ENCODE data around the gene PCDHB12.
"Not testable (repeated sequence)": the region's sequence is repeated elsewhere in the genome, so short reads cannot be mapped to it uniquely, and the experiment has no call there.

Gene PCDHB12

DNA sequence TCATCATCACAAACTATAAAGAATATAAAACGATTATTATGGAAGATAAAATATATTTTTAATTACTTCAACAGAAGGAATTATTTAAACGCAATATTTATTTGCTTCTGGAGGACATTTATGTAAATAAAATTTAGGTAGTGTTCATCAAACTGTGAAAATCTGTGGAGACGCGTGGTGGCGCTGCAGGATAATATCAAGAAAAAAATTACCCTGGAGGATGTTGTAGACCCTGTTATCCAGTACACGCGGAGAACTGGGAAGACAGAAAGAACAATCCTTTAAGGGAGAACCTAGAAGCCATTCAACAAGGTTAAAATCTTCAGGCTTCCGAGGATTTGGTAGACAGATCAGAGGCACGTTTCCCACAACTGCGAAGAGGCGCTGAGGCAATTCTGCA is at the start of gene PCDHB12:
Gene PCDHB12, plus strand, starts transcription at position 242 of the 400 bp plus-strand sequence. CDS start 189 bp downstream, outside the sequence.
- DNase-seq, result no peak

DNA sequence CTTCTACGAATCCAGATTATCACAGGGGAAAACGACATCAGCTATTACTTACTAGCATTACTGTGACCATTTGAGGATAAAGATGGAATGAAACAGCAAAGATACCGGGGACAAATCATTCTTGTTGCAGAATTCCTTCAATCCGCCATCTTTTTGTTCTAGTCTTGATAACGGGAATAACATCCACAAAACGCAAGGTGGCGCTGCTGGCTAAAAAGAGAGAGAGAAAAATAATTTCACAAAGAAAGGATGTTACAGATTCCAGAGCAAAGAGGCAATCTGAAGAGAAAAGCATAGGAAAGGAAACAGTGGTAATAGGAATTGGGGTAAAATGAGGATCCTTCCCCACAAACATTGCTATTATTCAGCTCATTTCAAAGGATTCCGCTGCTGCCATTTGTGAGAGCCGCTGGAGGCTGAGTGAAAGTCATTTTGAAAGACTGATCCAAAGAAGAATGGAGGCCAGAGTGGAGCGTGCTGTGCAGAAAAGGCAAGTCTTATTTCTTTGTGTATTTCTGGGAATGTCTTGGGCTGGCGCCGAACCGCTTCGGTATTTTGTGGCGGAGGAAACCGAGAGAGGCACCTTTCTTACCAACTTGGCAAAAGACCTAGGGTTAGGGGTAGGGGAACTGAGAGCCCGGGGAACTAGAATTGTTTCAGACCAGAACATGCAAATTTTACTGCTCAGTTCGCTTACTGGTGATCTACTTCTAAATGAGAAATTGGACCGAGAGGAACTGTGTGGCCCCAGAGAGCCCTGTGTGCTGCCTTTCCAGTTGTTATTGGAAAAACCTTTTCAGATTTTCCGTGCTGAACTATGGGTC is 35.9 kb upstream of the PCDHB12 start, which contains the start of gene PCDHB7:
Gene PCDHB7, plus strand, starts transcription at position 264 of the 824 bp plus-strand sequence. Its CDS starts 192 bp downstream, at position 456.
- peak; percentile 13 for DNase-seq

DNA sequence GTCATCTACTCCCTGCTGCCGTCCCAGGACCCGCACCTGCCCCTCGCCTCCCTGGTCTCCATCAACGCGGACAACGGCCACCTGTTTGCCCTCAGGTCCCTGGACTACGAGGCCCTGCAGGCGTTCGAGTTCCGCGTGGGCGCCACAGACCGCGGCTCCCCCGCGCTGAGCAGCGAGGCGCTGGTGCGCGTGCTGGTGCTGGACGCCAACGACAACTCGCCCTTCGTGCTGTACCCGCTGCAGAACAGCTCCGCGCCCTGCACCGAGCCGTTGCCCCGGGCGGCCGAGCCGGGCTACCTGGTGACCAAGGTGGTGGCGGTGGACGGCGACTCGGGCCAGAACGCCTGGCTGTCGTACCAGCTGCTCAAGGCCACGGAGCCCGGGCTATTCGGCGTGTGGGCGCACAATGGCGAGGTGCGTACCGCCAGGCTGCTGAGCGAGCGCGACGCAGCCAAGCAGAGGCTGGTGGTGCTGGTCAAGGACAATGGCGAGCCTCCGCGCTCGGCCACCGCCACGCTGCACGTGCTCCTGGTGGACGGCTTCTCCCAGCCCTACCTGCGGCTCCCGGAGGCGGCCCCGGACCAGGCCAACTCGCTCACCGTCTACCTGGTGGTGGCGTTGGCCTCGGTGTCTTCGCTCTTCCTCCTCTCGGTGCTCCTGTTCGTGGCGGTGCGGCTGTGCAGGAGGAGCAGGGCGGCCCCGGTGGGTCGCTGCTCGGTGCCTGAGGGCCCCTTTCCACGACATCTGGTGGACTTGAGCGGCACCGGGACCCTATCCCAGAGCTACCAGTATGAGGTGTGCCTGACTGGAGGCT is 34.0 kb upstream of the PCDHB12 start:
- not testable (repeated sequence) for DNase-seq

DNA sequence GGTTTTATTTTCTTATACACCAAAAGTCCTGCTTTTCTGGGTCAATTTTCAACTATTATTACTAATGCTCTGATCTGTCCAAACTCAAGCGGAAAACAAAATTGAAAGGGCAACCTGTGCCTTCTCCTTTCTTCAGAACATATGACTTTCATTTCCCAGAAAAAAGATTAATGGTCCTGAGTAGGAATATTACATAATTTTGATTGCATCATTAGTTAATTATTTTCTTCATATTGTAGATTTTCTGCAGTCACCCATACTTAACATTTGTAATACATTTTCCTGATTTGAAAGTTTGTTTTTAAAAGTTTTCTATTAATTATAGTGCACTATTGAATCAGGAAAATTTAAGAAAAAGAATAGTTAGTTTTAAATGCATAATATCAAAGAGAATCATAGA is 32.6 kb upstream of the PCDHB12 start:
- no peak for DNase-seq

DNA sequence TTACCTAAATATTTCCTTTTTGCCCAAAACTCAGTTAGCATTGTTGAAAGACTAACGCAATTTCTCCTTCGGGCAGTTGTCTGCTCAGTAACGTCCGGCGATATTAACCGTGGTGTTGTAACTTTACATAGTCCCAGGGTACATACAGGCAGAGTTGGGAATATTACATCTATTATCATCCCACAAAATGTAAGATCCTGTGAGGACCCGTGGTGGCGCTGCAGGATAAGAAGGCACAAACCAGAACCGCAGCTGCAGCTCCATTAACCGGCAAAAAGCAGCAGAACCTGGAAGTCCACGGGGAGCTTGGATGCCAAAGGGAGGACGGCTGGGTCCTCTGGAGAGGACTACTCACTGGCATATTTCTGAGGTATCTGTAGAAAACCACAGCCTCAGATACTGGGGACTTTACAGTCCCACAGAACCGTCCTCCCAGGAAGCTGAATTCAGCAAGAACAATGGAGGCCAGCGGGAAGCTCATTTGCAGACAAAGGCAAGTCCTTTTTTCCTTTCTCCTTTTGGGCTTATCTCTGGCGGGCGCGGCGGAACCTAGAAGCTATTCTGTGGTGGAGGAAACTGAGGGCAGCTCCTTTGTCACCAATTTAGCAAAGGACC is 30.8 kb upstream of the PCDHB12 start, which contains the start of gene PCDHB8:
Gene PCDHB8, plus strand, starts transcription at position 214 of the 615 bp plus-strand sequence. Its CDS starts 245 bp downstream, at position 459.
- DNase-seq, result not testable (repeated sequence)

DNA sequence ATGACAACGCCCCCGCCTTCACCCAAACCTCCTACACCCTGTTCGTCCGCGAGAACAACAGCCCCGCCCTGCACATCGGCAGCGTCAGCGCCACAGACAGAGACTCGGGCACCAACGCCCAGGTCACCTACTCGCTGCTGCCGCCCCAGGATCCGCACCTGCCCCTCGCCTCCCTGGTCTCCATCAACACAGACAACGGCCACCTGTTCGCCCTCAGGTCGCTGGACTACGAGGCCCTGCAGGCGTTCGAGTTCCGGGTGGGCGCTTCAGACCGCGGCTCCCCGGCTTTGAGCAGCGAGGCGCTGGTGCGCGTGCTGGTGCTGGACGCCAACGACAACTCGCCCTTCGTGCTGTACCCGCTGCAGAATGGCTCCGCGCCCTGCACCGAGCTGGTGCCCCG is 29.1 kb upstream of the PCDHB12 start:
- not testable (repeated sequence) for DNase-seq

DNA sequence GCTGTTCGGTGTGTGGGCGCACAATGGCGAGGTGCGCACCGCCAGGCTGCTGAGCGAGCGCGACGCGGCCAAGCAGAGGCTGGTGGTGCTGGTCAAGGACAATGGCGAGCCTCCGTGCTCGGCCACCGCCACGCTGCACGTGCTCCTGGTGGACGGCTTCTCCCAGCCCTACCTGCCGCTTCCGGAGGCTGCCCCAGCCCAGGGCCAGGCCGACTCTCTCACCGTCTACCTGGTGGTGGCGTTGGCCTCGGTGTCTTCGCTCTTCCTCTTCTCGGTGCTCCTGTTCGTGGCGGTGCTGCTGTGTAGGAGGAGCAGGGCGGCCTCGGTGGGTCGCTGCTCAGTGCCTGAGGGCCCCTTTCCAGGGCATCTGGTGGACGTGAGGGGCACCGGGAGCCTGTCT is 28.6 kb upstream of the PCDHB12 start:
- DNase-seq, result not testable (repeated sequence)

DNA sequence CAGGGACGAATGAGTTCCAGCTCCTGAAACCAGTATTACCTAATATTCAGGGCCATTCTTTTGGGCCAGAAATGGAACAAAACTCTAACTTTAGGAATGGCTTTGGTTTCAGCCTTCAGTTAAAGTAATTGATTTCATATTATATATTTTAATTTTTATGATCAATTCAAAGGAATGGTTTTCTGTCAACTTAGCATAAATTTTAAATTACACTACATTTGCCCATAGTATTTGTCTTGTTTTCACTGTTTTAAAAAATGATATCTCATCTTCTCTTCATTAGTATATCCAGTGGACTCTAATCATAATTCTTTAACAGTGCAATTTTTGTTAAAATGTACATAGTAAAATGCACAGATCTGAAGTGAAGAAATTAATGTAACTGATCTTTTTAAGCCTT is 28.2 kb upstream of the PCDHB12 start:
- DNase-seq, result no peak

DNA sequence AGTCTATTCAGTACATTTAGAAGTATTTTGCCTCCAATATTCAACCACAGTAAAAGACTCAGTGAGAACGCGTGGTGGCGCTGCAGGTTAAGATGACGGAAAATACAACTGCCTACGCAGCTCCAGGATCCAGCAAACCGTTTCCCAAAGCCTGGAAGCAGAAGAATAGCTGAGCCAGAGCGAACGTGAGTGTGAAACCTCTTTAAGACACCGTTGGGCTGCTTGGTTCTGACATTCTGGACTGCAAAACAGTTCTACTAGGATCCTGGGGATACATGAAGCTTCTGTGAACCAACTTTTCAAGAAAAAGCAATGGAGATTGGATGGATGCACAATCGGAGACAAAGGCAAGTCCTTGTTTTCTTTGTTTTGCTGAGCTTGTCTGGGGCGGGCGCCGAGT is 26.3 kb upstream of the PCDHB12 start, which contains the start of gene PCDHB16:
Gene PCDHB16, plus strand, starts transcription at position 140 of the 400 bp plus-strand sequence. Its CDS starts 173 bp downstream, at position 313.
- no peak for DNase-seq

DNA sequence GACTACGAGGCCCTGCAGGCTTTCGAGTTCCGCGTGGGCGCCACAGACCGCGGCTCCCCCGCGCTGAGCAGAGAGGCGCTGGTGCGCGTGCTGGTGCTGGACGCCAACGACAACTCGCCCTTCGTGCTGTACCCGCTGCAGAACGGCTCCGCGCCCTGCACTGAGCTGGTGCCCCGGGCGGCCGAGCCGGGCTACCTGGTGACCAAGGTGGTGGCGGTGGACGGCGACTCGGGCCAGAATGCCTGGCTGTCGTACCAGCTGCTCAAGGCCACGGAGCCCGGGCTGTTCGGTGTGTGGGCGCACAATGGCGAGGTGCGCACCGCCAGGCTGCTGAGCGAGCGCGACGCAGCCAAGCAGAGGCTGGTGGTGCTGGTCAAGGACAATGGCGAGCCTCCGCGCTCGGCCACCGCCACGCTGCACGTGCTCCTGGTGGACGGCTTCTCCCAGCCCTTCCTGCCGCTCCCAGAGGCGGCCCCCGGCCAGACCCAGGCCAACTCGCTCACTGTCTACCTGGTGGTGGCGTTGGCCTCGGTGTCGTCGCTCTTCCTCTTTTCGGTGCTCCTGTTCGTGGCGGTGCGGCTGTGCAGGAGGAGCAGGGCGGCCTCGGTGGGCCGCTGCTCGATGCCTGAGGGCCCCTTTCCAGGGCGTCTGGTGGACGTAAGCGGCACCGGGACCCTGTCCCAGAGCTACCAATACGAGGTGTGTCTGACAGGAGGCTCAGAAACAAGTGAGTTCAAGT is 24.2 kb upstream of the PCDHB12 start:
- not testable (repeated sequence) for DNase-seq

DNA sequence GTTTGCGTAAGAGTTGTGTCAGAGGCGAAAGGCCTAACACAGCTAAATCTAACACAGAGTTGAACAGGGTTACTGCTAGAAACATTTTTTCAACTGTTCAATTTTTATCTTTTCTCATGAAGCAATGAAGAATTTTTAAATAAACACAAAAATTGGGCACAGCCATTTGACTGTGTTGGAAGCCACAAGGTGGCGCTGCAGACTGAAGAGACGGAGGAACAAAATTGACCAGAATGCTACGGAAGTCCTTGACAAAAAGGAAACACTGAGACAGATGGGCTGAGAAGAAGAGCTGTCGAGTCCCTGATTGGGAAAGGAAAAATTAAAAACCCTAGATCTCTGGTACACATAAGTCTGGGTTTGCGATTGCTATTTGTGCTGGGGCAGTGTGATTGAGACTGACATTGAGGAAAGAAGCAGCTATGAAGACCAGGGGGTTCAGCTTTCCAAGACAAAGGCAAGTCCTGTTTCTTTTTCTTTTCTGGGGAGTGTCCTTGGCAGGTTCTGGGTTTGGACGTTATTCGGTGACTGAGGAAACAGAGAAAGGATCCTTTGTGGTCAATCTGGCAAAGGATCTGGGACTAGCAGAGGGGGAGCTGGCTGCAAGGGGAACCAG is 21.5 kb upstream of the PCDHB12 start, which contains the start of gene PCDHB9:
Gene PCDHB9, plus strand, starts transcription at position 265 of the 616 bp plus-strand sequence. Its CDS starts 158 bp downstream, at position 423.
- peak; percentile 19 for DNase-seq

DNA sequence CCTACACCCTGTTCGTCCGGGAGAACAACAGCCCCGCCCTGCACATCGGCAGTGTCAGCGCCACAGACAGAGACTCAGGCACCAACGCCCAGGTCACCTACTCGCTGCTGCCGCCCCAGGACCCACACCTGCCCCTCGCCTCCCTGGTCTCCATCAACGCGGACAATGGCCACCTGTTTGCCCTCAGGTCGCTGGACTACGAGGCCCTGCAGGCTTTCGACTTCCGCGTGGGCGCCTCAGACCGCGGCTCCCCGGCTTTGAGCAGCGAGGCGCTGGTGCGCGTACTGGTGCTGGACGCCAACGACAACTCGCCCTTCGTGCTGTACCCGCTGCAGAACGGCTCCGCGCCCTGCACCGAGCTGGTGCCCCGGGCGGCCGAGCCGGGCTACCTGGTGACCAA is 19.8 kb upstream of the PCDHB12 start:
- DNase-seq, result not testable (repeated sequence)

DNA sequence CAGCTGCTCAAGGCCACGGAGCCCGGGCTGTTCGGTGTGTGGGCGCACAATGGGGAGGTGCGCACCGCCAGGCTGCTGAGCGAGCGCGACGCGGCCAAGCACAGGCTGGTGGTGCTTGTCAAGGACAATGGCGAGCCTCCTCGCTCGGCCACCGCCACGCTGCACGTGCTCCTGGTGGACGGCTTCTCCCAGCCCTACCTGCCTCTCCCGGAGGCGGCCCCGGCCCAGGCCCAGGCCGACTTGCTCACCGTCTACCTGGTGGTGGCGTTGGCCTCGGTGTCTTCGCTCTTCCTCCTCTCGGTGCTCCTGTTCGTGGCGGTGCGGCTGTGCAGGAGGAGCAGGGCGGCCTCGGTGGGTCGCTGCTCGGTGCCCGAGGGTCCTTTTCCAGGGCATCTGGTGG is 19.4 kb upstream of the PCDHB12 start:
- not testable (repeated sequence) for DNase-seq

DNA sequence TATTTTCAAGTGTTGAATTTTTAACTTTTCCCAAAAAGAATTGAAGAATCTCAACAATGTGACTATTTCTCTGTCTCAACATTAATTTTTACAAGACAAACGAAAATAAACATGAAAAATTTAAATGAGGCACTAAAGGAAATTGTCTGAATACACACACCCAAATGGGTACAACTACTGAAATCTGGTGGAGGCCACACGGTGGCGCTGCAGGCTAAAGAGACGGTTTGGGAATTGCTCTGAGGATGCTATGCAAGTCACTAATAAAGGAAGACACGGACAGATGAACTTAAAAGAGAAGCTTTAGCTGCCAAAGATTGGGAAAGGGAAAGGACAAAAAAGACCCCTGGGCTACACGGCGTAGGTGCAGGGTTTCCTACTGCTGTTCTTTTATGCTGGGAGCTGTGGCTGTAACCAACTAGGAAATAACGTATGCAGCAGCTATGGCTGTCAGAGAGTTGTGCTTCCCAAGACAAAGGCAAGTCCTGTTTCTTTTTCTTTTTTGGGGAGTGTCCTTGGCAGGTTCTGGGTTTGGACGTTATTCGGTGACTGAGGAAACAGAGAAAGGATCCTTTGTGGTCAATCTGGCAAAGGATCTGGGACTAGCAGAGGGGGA is 16.3 kb upstream of the PCDHB12 start, which contains the start of gene PCDHB10:
Gene PCDHB10, plus strand, starts transcription at position 244 of the 616 bp plus-strand sequence. Its CDS starts 200 bp downstream, at position 444.
- no peak for DNase-seq

DNA sequence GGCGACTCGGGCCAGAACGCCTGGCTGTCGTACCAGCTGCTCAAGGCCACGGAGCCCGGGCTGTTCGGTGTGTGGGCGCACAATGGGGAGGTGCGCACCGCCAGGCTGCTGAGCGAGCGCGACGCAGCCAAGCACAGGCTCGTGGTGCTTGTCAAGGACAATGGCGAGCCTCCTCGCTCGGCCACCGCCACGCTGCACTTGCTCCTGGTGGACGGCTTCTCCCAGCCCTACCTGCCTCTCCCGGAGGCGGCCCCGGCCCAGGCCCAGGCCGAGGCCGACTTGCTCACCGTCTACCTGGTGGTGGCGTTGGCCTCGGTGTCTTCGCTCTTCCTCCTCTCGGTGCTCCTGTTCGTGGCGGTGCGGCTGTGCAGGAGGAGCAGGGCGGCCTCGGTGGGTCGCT is 14.2 kb upstream of the PCDHB12 start:
- DNase-seq, result not testable (repeated sequence)

DNA sequence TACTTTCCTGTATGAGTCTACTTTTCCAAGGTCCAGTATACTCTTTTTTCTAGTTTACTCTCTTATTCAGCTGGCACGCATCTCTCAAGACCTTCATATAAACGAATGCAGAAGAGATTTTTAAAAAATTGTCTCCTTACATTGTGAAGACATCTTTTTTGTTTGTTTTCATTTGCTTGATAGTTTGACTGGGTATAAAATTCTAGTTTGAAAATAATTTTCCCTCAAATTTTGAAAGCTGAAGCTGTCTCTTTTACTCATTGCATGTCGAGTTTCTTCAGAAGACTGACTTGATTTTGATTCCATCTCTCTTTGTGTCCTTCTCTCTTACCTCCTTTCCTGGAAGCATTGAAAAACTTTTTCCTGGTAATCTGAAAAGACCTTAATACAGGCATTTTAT is 12.2 kb upstream of the PCDHB12 start:
- DNase-seq, result no peak

DNA sequence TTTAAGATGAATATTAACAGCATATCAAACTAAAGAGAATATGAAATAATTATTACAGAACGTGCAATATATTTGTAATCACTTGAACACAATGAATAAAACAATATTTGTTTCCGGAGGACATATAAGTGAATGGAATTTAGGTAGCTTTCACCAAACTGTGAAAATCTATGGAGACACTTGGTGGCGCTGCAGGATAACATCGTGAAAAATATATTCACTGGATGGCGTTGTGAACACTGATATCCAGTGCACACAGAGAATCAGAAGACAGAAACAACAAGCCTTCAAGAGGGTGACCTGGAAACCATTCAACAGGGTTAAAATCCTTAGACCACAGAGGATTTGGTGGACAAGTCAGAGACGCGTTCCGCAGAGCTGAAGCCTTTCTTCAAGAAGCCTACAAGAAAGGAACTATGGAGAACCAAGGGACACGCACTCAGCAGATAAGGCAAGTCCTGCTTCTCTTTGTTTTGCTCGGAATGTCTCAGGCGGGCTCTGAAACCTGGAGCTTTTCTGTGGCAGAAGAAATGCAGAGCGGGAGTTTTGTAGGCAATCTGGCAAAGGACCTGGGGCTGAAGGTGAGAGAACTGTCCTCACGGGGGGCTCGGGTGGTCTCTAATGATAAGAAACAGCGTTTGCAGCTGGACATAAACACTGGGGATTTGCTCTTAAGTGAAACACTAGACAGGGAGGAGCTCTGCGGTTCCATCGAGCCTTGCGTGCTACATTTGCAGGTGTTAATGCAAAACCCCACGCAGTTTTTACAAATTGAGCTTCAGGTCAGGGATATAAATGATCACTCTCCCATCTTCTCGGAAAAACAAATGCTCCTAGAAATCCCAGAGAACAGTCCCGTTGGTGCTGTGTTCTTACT is 8.9 kb upstream of the PCDHB12 start, which contains the start of gene PCDHB11:
Gene PCDHB11, plus strand, starts transcription at position 269 of the 877 bp plus-strand sequence. Its CDS starts 148 bp downstream, at position 417.
- no peak for DNase-seq

DNA sequence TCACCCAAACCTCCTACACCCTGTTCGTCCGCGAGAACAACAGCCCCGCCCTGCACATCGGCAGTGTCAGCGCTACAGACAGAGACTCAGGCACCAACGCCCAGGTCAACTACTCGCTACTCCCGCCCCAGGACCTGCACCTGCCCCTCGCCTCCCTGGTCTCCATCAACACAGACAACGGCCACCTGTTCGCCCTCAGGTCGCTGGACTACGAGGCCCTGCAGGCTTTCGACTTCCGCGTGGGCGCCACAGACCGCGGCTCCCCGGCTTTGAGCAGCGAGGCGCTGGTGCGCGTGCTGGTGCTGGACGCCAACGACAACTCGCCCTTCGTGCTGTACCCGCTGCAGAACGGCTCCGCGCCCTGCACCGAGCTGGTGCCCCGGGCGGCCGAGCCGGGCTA is 7.4 kb upstream of the PCDHB12 start:
- not testable (repeated sequence) for DNase-seq

DNA sequence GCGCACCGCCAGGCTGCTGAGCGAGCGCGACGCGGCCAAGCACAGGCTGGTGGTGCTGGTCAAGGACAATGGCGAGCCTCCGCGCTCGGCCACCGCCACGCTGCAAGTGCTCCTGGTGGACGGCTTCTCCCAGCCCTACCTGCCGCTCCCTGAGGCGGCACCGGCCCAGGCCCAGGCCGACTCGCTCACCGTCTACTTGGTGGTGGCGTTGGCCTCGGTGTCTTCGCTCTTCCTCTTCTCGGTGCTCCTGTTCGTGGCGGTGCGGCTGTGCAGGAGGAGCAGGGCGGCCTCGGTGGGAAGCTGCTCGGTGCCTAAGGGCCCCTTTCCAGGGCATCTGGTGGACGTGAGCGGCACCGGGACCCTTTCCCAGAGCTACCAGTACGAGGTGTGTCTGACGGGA is 6.9 kb upstream of the PCDHB12 start:
- DNase-seq, result not testable (repeated sequence)

DNA sequence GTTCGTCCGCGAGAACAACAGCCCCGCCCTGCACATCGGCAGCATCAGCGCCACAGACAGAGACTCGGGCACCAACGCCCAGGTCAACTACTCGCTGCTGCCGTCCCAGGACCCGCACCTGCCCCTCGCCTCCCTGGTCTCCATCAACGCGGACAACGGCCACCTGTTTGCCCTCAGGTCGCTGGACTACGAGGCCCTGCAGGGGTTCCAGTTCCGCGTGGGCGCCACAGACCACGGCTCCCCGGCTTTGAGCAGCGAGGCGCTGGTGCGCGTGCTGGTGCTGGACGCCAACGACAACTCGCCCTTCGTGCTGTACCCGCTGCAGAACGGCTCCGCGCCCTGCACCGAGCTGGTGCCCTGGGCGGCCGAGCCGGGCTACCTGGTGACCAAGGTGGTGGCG is 1.8 kb downstream of the PCDHB12 start:
- DNase-seq, result not testable (repeated sequence)
